GM19467 (cell line): ENCODE measurements around the gene B3GAT2.

Source experiments
- ATAC-seq: cut with Tn5 transposase; IDR thresholded peaks from one replicate; pipeline ENCODE4 v1.9.1; 2021; ENCODE audit warnings: mild to moderate bottlenecking, moderate library complexity; ENCODE audit not compliant: unreplicated experiment

Gene B3GAT2

GRCh38 chr6:70900047-70900446 is 56.8 kb downstream of the B3GAT2 start:
- ATAC-seq = no peak

GRCh38 chr6:70894001-70894400 is 62.9 kb downstream of the B3GAT2 start:
- no peak for ATAC-seq

- no peak for ATAC-seq
These were observed 67.6 kb downstream of the B3GAT2 start for GRCh38 chr6:70889270-70889669.

GRCh38 chr6:70886661-70887060 is 70.2 kb downstream of the B3GAT2 start:
- ATAC-seq = no peak

GRCh38 chr6:70886071-70886470 is 70.8 kb downstream of the B3GAT2 start:
- no peak for ATAC-seq

GRCh38 chr6:70884074-70884983 is 72.5 kb downstream of the B3GAT2 start:
- ATAC-seq = no peak

- no peak for ATAC-seq
These were observed 77.4 kb downstream of the B3GAT2 start for GRCh38 chr6:70879496-70879895.

- ATAC-seq = no peak
These were observed 82.5 kb downstream of the B3GAT2 start for GRCh38 chr6:70874181-70874913.

- no peak for ATAC-seq
These were observed 84.4 kb downstream of the B3GAT2 start for GRCh38 chr6:70872469-70872868.

GRCh38 chr6:70864401-70864800 is 92.5 kb downstream of the B3GAT2 start:
- no peak for ATAC-seq

GRCh38 chr6:70863343-70863742 is 93.5 kb downstream of the B3GAT2 start:
- ATAC-seq = no peak

GRCh38 chr6:70860920-70861319 is 95.9 kb downstream of the B3GAT2 start:
- ATAC-seq = no peak

- ATAC-seq = no peak
These were observed 96.8 kb downstream of the B3GAT2 start for GRCh38 chr6:70860045-70860444.

GRCh38 chr6:70857387-70858077 is 99.3 kb downstream of the B3GAT2 start:
- ATAC-seq = peak; percentile 100

- no peak for ATAC-seq
These were observed 104.1 kb downstream of the B3GAT2 start for GRCh38 chr6:70852667-70853246.

- ATAC-seq = no peak
These were observed 107.4 kb downstream of the B3GAT2 start for GRCh38 chr6:70849348-70850069.

GRCh38 chr6:70847106-70848084 is 109.5 kb downstream of the B3GAT2 start:
- no peak for ATAC-seq

GRCh38 chr6:70846207-70846835 is 110.5 kb downstream of the B3GAT2 start:
- ATAC-seq = no peak

GRCh38 chr6:70844301-70844700 is 112.6 kb downstream of the B3GAT2 start:
- ATAC-seq = no peak
